Vagina (tissue), 2 donors: ENCODE data around the gene CDK6. TPM values are rescaled to one million over a fixed set of nuclear protein-coding genes. Genes with fewer than 3 reads are reported as not detected.

Experiments used
- DNase-seq, 2 donors: peaks; one replicate each; pipeline ENCODE4 v3.0.0-alpha.2; 2017; ENCODE audit errors: extremely low spot score in 2 of 2
- H3K27ac ChIP-seq: fragments of 200-600 bp; sonication (generic); one replicate; pipeline ENCODE4 v1.5.1; 2019
- H3K27me3 ChIP-seq: fragments of 200-600 bp; sonication (generic); one replicate; pipeline ENCODE4 v1.5.1; 2019
- H3K36me3 ChIP-seq, 2 donors: fragments of 200-600 bp; sonication (generic); one replicate each; pipeline ENCODE4 v1.5.1; 2017 to 2019
- H3K4me1 ChIP-seq: fragments of 200-600 bp; sonication (generic); one replicate; pipeline ENCODE4 v1.5.1; 2019
- H3K4me3 ChIP-seq, 2 donors: fragments of 200-600 bp; sonication (generic); 1 replicate in 1 of 2; 2 replicates in 1 of 2; pipeline ENCODE4 v1.5.1; 2016 to 2019
- H3K9me3 ChIP-seq: fragments of 200-600 bp; sonication (generic); one replicate; pipeline ENCODE4 v1.5.1; 2019
- CTCF ChIP-seq, 3 experiments: fragments of 450-650 bp in 2 of 3; fragments of 200-600 bp in 1 of 3; sonication (generic) in 1 of 3; IDR thresholded peaks; one replicate each; pipeline ENCODE4 v1.5.1; 2017 to 2019; ENCODE audit warnings: antibody characterized with exemption in 3 of 3, mild to moderate bottlenecking in 2 of 3, moderate library complexity in 2 of 3
- POLR2A ChIP-seq, 2 donors: fragments of 450-650 bp; IDR thresholded peaks; one replicate each; pipeline ENCODE4 v1.6.1; 2017; ENCODE audit warnings: antibody characterized with exemption in 2 of 2, mild to moderate bottlenecking in 2 of 2, moderate library complexity in 2 of 2
- POLR2AphosphoS5 ChIP-seq, 2 donors: sonication (generic); formaldehyde crosslinking; IDR thresholded peaks; one replicate each; pipeline ENCODE4 v1.9.0; 2017; ENCODE audit warnings: antibody characterized with exemption in 2 of 2, mild to moderate bottlenecking in 2 of 2, low read depth in 1 of 2; ENCODE audit not compliant: insufficient read depth in 1 of 2
- intact Hi-C: fragments of 100-400 bp; cut with DNase I; formaldehyde crosslinking; loops from one replicate; pipeline ENCODE4 v1.15.1; 2023
- total RNA-seq: library from RNA; depleted of rRNA; stranded (reverse); fragments of >200 nt; gene quantifications from one replicate; pipeline ENCODE4 v1.2.3, GENCODE V29; 2016

The CDK6 gene
- total RNA-seq, 1 donor from 2014 or later = 20.6 TPM

GRCh38 chr7:92633211-92633906 lies 203.0 kb downstream of the CDK6 start:
- intact Hi-C loops = no loop called here
- no peak overlapping the region for H3K4me3 ChIP-seq
- DNase-seq = no peak

GRCh38 chr7:92632791-92633190 lies 203.6 kb downstream of the CDK6 start:
- Histone ChIP-seq H3K36me3 (no peaks in the 10 kb centered on the region), H3K9me3 (no peaks in the 10 kb centered on the region), H3K4me3 (no peak overlapping the region), H3K27me3 (no peaks in the 10 kb centered on the region), H3K27ac (no peak overlapping the region), H3K4me1 (peaks cover 27% of the 10 kb centered on the region)
- no peak for TF ChIP-seq POLR2A (IDR thresholded peaks at IDR 0.05)
- TF ChIP-seq CTCF (IDR thresholded peaks at IDR 0.05) = no peak
- no peak for TF ChIP-seq POLR2AphosphoS5 (IDR thresholded peaks at IDR 0.05; ENCODE audit: insufficient read depth in 1 of 2, low read depth in 1 of 2)
- no peak for DNase-seq
- intact Hi-C loops = no loop called here

More at GRCh38 chr7:92633211-92633906, 203.0 kb downstream of the CDK6 start:
- Histone ChIP-seq H3K9me3 (no peaks in the 10 kb centered on the region), H3K36me3 (no peaks in the 10 kb centered on the region), H3K27ac (peak overlapping the region; percentile 24), H3K27me3 (no peaks in the 10 kb centered on the region), H3K4me1 (peaks cover 27% of the 10 kb centered on the region)
- peak in 1 of 2 donors; percentile 95 for TF ChIP-seq POLR2AphosphoS5 (IDR thresholded peaks at IDR 0.05; ENCODE audit: insufficient read depth in 1 of 2, low read depth in 1 of 2)
- no peak for TF ChIP-seq CTCF (IDR thresholded peaks at IDR 0.05)
- TF ChIP-seq POLR2A (IDR thresholded peaks at IDR 0.05) = no peak

- DNase-seq = no peak
- Histone ChIP-seq H3K27ac (no peak overlapping the region), H3K27me3 (no peaks in the 10 kb centered on the region), H3K4me3 (no peak overlapping the region), H3K9me3 (no peaks in the 10 kb centered on the region), H3K36me3 (no peaks in the 10 kb centered on the region), H3K4me1 (peaks cover 27% of the 10 kb centered on the region)
- TF ChIP-seq POLR2AphosphoS5 (IDR thresholded peaks at IDR 0.05; ENCODE audit: insufficient read depth in 1 of 2, low read depth in 1 of 2) (no peak), POLR2A (IDR thresholded peaks at IDR 0.05) (no peak), CTCF (IDR thresholded peaks at IDR 0.05) (no peak)
- intact Hi-C loops = no loop called here
These were observed 204.4 kb downstream of the CDK6 start for GRCh38 chr7:92631850-92632487.

GRCh38 chr7:92631067-92631849 lies 205.1 kb downstream of the CDK6 start:
- Histone ChIP-seq H3K4me1 (peaks cover 27% of the 10 kb centered on the region), H3K36me3 (no peaks in the 10 kb centered on the region), H3K4me3 (no peak overlapping the region), H3K27me3 (no peaks in the 10 kb centered on the region), H3K27ac (no peak overlapping the region), H3K9me3 (no peaks in the 10 kb centered on the region)
- intact Hi-C loops = no loop called here
- DNase-seq = no peak
- TF ChIP-seq POLR2AphosphoS5 (IDR thresholded peaks at IDR 0.05; ENCODE audit: insufficient read depth in 1 of 2, low read depth in 1 of 2) = no peak
- TF ChIP-seq CTCF (IDR thresholded peaks at IDR 0.05) = no peak
- no peak for TF ChIP-seq POLR2A (IDR thresholded peaks at IDR 0.05)
